ENCODE results near the gene PARN.
"Not testable (repeated sequence)": the region's sequence is repeated elsewhere in the genome, so short reads cannot be mapped to it uniquely, and the experiment has no call there.

Gene PARN

DNA sequence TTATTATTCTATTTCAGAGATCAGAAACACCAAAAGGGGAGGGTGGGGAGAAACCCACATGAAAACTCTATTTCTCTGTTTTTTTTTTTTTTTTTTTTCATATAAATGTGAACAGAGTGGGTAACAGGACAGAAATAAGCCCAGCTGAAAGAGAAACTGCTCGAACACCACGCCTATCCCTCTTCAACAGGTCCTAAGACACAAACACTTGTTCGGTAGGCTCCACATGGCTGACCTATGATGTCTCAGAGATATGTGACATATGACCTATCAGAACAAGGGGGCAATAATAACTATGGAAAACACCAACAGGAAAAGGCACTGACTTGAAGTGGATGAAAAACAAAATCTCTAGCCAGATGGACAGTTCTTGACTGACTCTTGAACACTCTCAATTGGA is 44.8 kb downstream of the PARN start:
- no peak for TF ChIP-seq EZH2phosphoT487 (IDR thresholded peaks at IDR 0.05; ENCODE audit: borderline replicate concordance, low read length)
- TF ChIP-seq, protein P1, sequence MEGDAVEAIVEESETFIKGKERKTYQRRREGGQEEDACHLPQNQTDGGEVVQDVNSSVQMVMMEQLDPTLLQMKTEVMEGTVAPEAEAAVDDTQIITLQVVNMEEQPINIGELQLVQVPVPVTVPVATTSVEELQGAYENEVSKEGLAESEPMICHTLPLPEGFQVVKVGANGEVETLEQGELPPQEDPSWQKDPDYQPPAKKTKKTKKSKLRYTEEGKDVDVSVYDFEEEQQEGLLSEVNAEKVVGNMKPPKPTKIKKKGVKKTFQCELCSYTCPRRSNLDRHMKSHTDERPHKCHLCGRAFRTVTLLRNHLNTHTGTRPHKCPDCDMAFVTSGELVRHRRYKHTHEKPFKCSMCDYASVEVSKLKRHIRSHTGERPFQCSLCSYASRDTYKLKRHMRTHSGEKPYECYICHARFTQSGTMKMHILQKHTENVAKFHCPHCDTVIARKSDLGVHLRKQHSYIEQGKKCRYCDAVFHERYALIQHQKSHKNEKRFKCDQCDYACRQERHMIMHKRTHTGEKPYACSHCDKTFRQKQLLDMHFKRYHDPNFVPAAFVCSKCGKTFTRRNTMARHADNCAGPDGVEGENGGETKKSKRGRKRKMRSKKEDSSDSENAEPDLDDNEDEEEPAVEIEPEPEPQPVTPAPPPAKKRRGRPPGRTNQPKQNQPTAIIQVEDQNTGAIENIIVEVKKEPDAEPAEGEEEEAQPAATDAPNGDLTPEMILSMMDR (IDR thresholded peaks at IDR 0.05; ENCODE audit: low read depth, low read length, poor library complexity, severe bottlenecking): no peak
- Histone ChIP-seq H3K27me3 (ENCODE audit: control insufficient read depth, low read length) (no peaks in the 10 kb centered on the region), H3K36me3 (ENCODE audit: control insufficient read depth, low read length) (peaks cover 98% of the 10 kb centered on the region), H3K27ac (ENCODE audit: low read depth, low read length) (no peak overlapping the region), H3K9me2 (replicated peaks; ENCODE audit: control insufficient read depth, low read length) (no peaks in the 10 kb centered on the region), H4K20me1 (ENCODE audit: control insufficient read depth, insufficient read depth, low read depth, low read length) (0 out of 2 replicates have a peak, but pooled peaks cover 3% of the 10 kb centered on the region), H3K9me3 (ENCODE audit: control insufficient read depth, insufficient read depth, low read length) (no peaks in the 10 kb centered on the region), H3K4me1 (ENCODE audit: control insufficient read depth, low read length) (peaks cover 28% of the 10 kb centered on the region), H3F3A (ENCODE audit: control insufficient read depth, insufficient read depth) (0 out of 2 replicates have a peak, but pooled peaks cover 2% of the 10 kb centered on the region), H3K4me3 (ENCODE audit: low read length) (no peak overlapping the region), H3K79me2 (ENCODE audit: control insufficient read depth, low read length) (peaks cover 37% of the 10 kb centered on the region), H3K4me2 (ENCODE audit: low read length) (no peak overlapping the region)

DNA sequence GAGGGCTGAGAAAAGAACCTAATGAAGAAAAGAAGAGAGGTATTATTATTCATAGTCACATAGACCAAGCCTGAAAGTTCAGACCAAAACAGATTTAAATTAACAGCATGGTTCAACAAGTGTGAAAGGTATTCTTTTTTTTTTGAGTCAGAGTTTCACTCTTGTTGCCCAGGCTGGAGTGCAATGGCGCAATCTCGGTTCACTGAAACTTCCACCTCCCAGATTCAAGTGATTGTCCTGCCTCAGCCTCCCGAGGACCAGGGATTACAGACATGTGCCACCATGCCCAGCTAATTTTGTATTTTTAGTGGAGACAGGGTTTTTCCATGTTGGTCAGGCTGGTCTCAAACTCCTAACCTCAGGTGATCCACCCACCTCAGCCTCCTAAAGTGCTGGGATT is 49.1 kb downstream of the PARN start:
- not testable (repeated sequence) for H3F3A ChIP-seq (ENCODE audit: control insufficient read depth, insufficient read depth); H3K9me2 ChIP-seq (replicated peaks; ENCODE audit: control insufficient read depth, low read length); H3K27me3 ChIP-seq (ENCODE audit: control insufficient read depth, low read length); H3K79me2 ChIP-seq (ENCODE audit: control insufficient read depth, low read length); H3K4me1 ChIP-seq (ENCODE audit: control insufficient read depth, low read length); H3K4me3 ChIP-seq (ENCODE audit: low read length); H3K27ac ChIP-seq (ENCODE audit: low read depth, low read length); H3K4me2 ChIP-seq (ENCODE audit: low read length); H4K20me1 ChIP-seq (ENCODE audit: control insufficient read depth, insufficient read depth, low read depth, low read length); H3K9me3 ChIP-seq (ENCODE audit: control insufficient read depth, insufficient read depth, low read length)
- peaks cover 96% of the 10 kb centered on the region for H3K36me3 ChIP-seq (ENCODE audit: control insufficient read depth, low read length)

- Histone ChIP-seq H3K27me3 (ENCODE audit: control insufficient read depth, low read length) (no peaks in the 10 kb centered on the region), H3K4me2 (ENCODE audit: low read length) (no peak overlapping the region), H3K79me2 (ENCODE audit: control insufficient read depth, low read length) (no peaks in the 10 kb centered on the region; the same call in 1 of the 2 replicates), H4K20me1 (ENCODE audit: control insufficient read depth, insufficient read depth, low read depth, low read length) (0 out of 2 replicates have a peak, but pooled peaks cover 3% of the 10 kb centered on the region), H3K9me3 (ENCODE audit: control insufficient read depth, insufficient read depth, low read length) (no peaks in the 10 kb centered on the region), H3K36me3 (ENCODE audit: control insufficient read depth, low read length) (peaks cover 93% of the 10 kb centered on the region), H3K4me1 (ENCODE audit: control insufficient read depth, low read length) (no peaks in the 10 kb centered on the region), H3F3A (ENCODE audit: control insufficient read depth, insufficient read depth) (0 out of 2 replicates have a peak, but pooled peaks cover 2% of the 10 kb centered on the region), H3K4me3 (ENCODE audit: low read length) (no peak overlapping the region), H3K27ac (ENCODE audit: low read depth, low read length) (no peak overlapping the region), H3K9me2 (replicated peaks; ENCODE audit: control insufficient read depth, low read length) (no peaks in the 10 kb centered on the region)
- TF ChIP-seq, protein P1 (IDR thresholded peaks at IDR 0.05; ENCODE audit: low read depth, low read length, poor library complexity, severe bottlenecking): no peak
- TF ChIP-seq EZH2phosphoT487 (IDR thresholded peaks at IDR 0.05; ENCODE audit: borderline replicate concordance, low read length): no peak
These were observed 50.8 kb downstream of the PARN start for GRCh38 chr16:14579266-14579665.

GRCh38 chr16:14576532-14576931 is 53.5 kb downstream of the PARN start:
- no peaks in the 10 kb centered on the region for H3K9me3 ChIP-seq (ENCODE audit: control insufficient read depth, insufficient read depth, low read length)
- no peak overlapping the region for H3K4me2 ChIP-seq (ENCODE audit: low read length)
- peaks cover 88% of the 10 kb centered on the region for H3K36me3 ChIP-seq (ENCODE audit: control insufficient read depth, low read length)
- H3K27me3 ChIP-seq (ENCODE audit: control insufficient read depth, low read length): no peaks in the 10 kb centered on the region
- 0 out of 2 replicates have a peak, but pooled peaks cover 2% of the 10 kb centered on the region for H4K20me1 ChIP-seq (ENCODE audit: control insufficient read depth, insufficient read depth, low read depth, low read length)
- H3F3A ChIP-seq (ENCODE audit: control insufficient read depth, insufficient read depth): no peaks in the 10 kb centered on the region
- 0 out of 2 replicates have a peak, but pooled peaks cover 3% of the 10 kb centered on the region for H3K79me2 ChIP-seq (ENCODE audit: control insufficient read depth, low read length)
- no peaks in the 10 kb centered on the region for H3K4me1 ChIP-seq (ENCODE audit: control insufficient read depth, low read length)
- TF ChIP-seq, protein P1 (IDR thresholded peaks at IDR 0.05; ENCODE audit: low read depth, low read length, poor library complexity, severe bottlenecking): no peak
- TF ChIP-seq EZH2phosphoT487 (IDR thresholded peaks at IDR 0.05; ENCODE audit: borderline replicate concordance, low read length): no peak
- H3K9me2 ChIP-seq (replicated peaks; ENCODE audit: control insufficient read depth, low read length): no peaks in the 10 kb centered on the region
- H3K4me3 ChIP-seq (ENCODE audit: low read length): no peak overlapping the region
- no peak overlapping the region for H3K27ac ChIP-seq (ENCODE audit: low read depth, low read length)

Measured in DOHH2 (cell line).